Endothelial cell (in vitro differentiated cells): ENCODE data around the gene COQ3. TPM values are rescaled to one million over a fixed set of nuclear protein-coding genes. Genes with fewer than 3 reads are reported as not detected.

Source experiments
- DNase-seq: peaks from one replicate; pipeline ENCODE4 v3.0.0; 2021; ENCODE audit warnings: low spot score
- H3K27ac Mint-ChIP-seq: one replicate; pipeline ENCODE4 v1.8.0; 2021; ENCODE audit warnings: mixed read lengths, inconsistent platforms; ENCODE audit not compliant: unreplicated experiment
- H3K27me3 Mint-ChIP-seq: one replicate; pipeline ENCODE4 v1.8.0; 2021; ENCODE audit warnings: mild to moderate bottlenecking, moderate library complexity, mixed read lengths, inconsistent platforms; ENCODE audit not compliant: unreplicated experiment
- H3K36me3 Mint-ChIP-seq: one replicate; pipeline ENCODE4 v1.8.0; 2021; ENCODE audit warnings: mild to moderate bottlenecking, low read depth, mixed read lengths, inconsistent platforms; ENCODE audit not compliant: unreplicated experiment
- H3K4me1 Mint-ChIP-seq: one replicate; pipeline ENCODE4 v1.8.0; 2021; ENCODE audit warnings: mild to moderate bottlenecking, mixed read lengths, inconsistent platforms; ENCODE audit not compliant: unreplicated experiment
- H3K4me3 Mint-ChIP-seq: one replicate; pipeline ENCODE4 v1.8.0; 2021; ENCODE audit warnings: mild to moderate bottlenecking, mixed read lengths, inconsistent platforms; ENCODE audit not compliant: unreplicated experiment
- H3K9me3 Mint-ChIP-seq: one replicate; pipeline ENCODE4 v1.8.0; 2021; ENCODE audit warnings: mixed read lengths, inconsistent platforms; ENCODE audit not compliant: unreplicated experiment
- CTCF ChIP-seq: fragments of 200-600 bp; sonication (generic); IDR thresholded peaks from one replicate; pipeline ENCODE4 v1.5.0; 2021; ENCODE audit warnings: antibody characterized with exemption; ENCODE audit not compliant: unreplicated experiment
- total RNA-seq: library from RNA; stranded (reverse); fragmentation: NEBNext Ultra II Directional; extraction: Animal tissue kit (Norgen Biotek cat#: 25700); gene quantifications from one replicate; pipeline ENCODE4 v1.2.1, GENCODE V29; 2021; ENCODE audit not compliant: unreplicated experiment

COQ3 gene
- total RNA-seq, 1 donor from 2014 or later: 2.9 TPM

DNA sequence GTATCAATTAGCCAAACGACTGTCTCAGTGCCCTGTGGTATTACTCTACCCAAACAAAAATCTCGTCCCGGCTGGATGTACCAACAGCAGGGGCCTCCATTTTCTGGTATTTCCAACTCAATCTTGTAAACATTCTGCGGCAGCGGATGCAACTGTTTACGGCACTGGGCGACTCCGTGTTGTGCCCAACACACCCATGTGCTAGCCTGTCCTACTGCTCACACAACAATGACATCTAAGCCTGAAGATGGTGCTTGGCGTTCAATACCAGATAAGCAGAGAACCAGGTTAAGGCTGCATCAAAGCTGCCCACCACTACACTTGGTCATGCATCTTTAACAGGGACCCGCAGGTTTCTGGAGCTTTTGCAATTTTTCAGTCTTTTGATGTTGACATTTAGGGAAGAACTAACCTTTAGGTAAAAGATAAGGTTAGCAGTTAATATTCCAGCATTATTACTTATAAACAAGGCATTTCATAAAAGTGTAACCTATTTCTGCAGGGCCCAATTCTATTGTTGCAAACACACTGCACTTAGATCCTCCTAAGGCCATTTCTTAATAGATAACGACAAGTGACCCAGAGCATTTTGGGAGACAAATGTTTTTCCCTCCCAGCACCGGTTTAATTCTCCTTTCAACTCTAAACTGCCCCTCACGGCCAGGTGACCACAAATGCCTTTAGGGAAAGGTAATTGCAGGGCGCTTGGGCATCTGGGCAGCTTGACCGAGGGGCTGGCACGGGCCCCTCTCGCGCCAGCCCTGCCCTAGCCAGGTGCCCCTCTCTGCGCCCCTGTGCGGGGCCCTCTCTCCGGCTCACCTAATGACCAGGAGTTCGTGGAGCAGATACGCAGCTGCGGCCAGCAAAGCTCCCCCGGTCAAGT lies 45.5 kb downstream of the COQ3 start:
- TF ChIP-seq CTCF: no peak
- Mint-ChIP-seq H3K27ac (peak overlapping the region; percentile 36), H3K27me3 (peaks cover 10% of the 10 kb centered on the region), H3K4me1 (peaks cover 5% of the 10 kb centered on the region), H3K36me3 (no peaks in the 10 kb centered on the region), H3K9me3 (no peaks in the 10 kb centered on the region), H3K4me3 (peak overlapping the region; percentile 89)
- no peak for DNase-seq

GRCh38 chr6:99347804-99348203 lies 46.2 kb downstream of the COQ3 start:
- Mint-ChIP-seq H3K27ac (no peak overlapping the region), H3K9me3 (no peaks in the 10 kb centered on the region), H3K36me3 (no peaks in the 10 kb centered on the region), H3K4me1 (peaks cover 5% of the 10 kb centered on the region), H3K4me3 (no peak overlapping the region), H3K27me3 (peaks cover 10% of the 10 kb centered on the region)
- TF ChIP-seq CTCF: no peak
- no peak for DNase-seq

- Mint-ChIP-seq H3K27ac (no peak overlapping the region), H3K4me3 (no peak overlapping the region)
These were observed 47.4 kb downstream of the COQ3 start for GRCh38 chr6:99346595-99346994.

DNA sequence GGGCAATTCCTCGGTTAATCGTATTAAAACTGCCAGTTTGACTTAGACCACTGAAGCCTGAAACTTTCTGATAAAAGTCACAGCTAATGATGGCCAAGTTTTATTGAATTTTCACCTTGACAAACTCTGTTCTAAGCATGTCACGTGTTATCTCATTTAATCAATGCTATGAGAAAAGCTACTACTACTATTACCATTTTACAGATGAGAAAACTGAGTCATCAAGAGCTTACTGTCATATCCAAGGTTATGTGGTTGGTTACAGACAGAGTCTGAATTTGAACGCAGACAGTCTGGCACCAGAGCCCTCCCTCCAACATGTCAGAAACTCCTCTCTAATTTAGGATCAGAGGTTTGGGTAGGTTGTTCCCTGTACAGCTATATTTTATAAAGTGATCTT lies 48.8 kb downstream of the COQ3 start:
- no peak overlapping the region for H3K4me3 Mint-ChIP-seq
- no peaks in the 10 kb centered on the region for H3K9me3 Mint-ChIP-seq
- peaks cover 5% of the 10 kb centered on the region for H3K4me1 Mint-ChIP-seq
- TF ChIP-seq CTCF: no peak
- DNase-seq: no peak
- no peaks in the 10 kb centered on the region for H3K36me3 Mint-ChIP-seq
- H3K27ac Mint-ChIP-seq: no peak overlapping the region
- H3K27me3 Mint-ChIP-seq: peaks cover 2% of the 10 kb centered on the region

More at GRCh38 chr6:99346595-99346994, 47.4 kb downstream of the COQ3 start:
- no peaks in the 10 kb centered on the region for H3K36me3 Mint-ChIP-seq
- no peak for DNase-seq
- H3K4me1 Mint-ChIP-seq: peaks cover 5% of the 10 kb centered on the region
- H3K9me3 Mint-ChIP-seq: no peaks in the 10 kb centered on the region
- H3K27me3 Mint-ChIP-seq: peaks cover 7% of the 10 kb centered on the region
- TF ChIP-seq CTCF: no peak

DNA sequence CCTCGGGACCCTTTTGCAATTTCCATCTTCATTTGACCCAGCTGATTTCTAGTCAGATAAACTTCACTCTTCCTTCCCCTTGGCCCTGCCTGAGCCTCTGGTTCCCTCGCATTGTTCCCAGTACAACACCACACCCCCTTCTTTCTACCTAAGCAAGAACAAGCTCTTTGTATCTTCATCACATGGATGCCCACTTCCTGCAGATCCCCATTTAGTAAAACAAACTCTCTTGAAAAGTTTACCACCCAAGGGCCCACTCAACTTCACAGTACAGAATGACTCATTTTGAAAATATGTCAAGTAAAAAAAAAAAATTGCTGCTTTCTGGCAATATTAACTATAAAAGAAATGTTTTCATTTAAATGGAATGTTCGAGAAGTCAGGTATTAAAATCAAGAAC lies 49.7 kb downstream of the COQ3 start:
- no peak for DNase-seq
- Mint-ChIP-seq H3K4me1 (peaks cover 5% of the 10 kb centered on the region), H3K27me3 (peaks cover 1% of the 10 kb centered on the region), H3K36me3 (no peaks in the 10 kb centered on the region), H3K4me3 (no peak overlapping the region), H3K27ac (no peak overlapping the region), H3K9me3 (no peaks in the 10 kb centered on the region)
- no peak for TF ChIP-seq CTCF
